HPDE6-E6E7 (cell line): ENCODE data around the gene CLINT1.

Experiments
- DNase-seq: peaks from one replicate; pipeline ENCODE4 v3.0.0; 2011; ENCODE audit warnings: missing footprints; ENCODE audit errors: extremely low spot score

The CLINT1 gene

DNA sequence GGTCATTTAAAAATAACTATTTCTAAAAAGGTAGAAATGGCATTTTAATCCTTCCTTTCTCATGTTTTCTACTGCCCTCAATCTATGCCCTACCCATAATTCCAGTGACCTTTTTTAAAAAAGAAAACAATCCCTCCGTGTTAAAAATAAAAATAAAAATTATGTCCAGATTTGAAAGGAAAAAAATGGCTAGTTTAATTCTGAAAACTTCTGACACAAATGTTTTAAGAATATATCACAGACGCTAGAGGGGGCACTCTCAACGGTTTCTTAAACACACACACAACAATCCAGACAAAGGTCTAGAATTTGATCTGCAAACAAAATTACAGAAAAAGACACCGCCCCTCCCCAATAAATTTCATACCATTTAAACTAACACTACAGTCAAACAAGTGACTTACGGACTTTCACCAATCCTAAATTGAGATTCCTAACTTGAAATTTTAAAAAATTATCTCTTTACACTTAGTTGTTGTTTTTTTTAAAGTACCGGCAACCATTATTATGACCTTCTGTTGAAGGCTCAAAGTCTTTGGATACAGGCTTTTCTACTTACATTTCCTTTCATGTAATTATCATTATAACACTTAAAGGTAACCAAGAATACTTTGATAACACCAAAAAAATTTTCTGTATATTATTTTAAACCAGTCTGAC, 38.2 kb downstream of the CLINT1 start:
- DNase-seq: peak; percentile 4

GRCh38 chr5:157819502-157820115, 39.3 kb downstream of the CLINT1 start:
- no peak for DNase-seq

DNA sequence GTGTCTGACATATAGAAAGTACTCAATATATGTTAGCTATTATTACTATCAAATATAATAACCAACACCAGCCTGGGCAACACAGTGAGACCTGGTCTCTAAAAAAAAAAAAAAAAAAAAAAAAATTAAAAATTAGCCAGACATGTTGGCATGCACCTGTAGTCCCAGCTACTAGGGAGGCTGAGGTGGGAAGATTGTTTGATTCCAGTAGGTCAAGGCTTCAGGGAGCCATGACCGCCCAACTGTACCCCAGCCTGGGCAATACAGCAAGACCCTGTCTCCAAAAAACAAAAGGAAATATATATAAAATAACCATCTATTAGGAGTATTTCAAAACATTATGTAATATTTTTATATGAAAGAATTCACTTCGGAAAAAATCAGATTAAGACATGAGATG, 40.6 kb downstream of the CLINT1 start:
- DNase-seq: no peak

- no peak for DNase-seq
These were observed 41.0 kb downstream of the CLINT1 start for GRCh38 chr5:157817928-157818327.

- DNase-seq: no peak
These were observed 41.6 kb downstream of the CLINT1 start for GRCh38 chr5:157817387-157817702.

DNA sequence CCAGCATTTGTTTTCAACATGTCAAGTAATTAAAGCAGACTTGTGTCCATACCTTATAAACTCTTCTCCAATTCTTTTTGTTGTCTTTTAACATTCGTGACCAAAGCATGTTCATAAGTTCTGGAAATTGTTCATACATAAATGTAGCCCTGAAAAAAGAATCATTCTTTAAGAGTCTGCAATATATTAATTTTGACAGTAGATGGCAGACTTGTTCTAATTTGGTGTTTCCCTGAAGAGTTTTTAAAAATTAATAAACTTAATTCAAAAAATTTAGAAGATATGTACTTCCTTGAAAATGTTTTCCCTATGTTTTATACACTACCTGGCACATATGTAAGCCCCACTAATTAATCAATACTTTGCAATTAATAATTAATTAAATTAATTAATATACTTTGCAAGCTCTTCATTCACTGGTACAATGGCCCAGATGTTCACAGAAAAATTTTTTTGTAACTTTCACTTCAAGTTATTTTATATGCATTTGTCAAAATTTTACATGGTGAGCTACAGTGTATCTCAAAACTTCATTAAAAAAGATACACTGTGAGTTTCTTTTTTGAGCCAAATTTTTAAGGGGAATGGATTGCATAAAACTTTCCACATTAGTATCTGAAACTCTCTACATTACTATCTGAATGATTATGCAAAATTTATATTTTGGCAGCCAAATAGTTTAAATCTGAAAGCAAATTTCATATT, 42.1 kb downstream of the CLINT1 start:
- no peak for DNase-seq

DNA sequence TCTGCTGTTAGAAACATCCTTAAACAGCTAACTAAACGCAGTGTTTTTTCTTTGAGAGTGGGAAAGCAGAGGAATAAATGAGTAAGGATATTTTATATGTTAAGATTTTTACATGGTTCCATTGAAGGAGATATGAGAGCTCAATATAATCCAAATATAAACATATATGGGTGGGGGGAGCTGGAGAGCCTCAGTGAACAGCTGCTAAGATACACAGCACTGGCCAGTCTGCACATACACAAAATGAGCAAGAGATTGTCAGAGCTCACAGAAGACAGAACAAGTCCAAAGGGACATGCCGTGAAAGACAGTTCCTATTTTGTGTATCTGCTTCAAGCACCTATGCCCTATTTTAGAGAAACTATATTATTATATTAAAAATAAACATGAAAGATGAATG, 46.9 kb downstream of the CLINT1 start:
- no peak for DNase-seq

- no peak for DNase-seq
These were observed 50.9 kb downstream of the CLINT1 start for GRCh38 chr5:157808043-157808442.

GRCh38 chr5:157802736-157803135, 56.2 kb downstream of the CLINT1 start:
- DNase-seq: no peak

- no peak for DNase-seq
These were observed 58.8 kb downstream of the CLINT1 start for GRCh38 chr5:157800137-157800536.

DNA sequence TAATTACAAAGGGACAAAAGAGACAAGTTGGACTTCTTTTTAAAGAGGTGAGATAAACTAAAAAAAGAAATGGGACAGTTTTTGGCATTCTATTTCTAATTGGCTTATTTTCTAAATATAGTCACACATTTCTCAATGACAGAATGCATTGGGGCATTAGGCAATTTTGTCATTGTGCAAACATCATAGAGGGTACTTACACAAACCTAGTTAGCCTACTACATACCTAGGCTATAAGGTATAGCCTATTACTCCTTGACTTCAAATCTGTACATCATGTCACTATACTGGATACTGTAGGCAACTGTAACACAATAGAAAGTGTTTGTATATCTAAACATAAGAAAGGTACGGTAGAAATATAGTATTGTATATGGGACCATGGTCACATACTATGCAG, 59.4 kb downstream of the CLINT1 start:
- no peak for DNase-seq

DNA sequence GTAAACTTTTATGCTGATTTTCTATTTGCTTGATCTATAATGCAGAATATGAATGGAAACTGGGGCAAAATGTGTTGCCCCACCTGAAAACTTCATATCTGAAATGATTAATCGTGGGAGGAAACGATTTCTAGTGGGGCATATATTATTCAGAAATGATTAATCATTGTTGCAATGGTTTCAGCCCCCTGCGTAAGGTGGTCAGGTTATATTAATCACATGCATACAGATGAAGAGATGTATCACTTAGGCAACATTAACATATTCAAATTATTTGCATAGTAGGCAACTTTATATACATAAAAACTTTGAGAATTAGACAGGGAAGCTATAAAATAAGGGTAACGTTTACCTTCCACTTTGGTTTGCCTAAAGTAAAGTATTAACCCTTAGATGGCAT, 65.6 kb downstream of the CLINT1 start:
- DNase-seq: no peak

DNA sequence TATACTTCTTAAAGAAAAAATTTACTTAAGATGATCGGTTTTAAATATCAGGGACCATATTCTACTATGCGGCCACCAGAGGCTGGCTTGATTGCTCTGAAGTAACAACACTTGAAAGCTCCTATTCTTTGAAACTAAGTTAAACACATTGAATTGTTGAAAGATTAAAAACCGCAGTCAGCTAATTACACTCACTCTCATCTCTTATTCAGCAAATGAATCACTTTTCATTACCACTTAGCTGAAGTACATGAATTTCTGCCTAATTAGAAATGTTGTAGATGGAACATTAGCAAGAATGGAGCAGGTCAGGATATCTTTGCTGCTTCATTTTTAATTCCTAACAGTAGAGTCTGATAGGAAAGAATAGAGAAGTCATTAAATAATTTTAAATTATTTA, 73.1 kb downstream of the CLINT1 start:
- no peak for DNase-seq

GRCh38 chr5:157779221-157779620, 79.7 kb downstream of the CLINT1 start:
- no peak for DNase-seq

GRCh38 chr5:157778121-157778805, 80.7 kb downstream of the CLINT1 start:
- no peak for DNase-seq

GRCh38 chr5:157772127-157772526, 86.8 kb downstream of the CLINT1 start:
- DNase-seq: no peak

GRCh38 chr5:157770665-157771064, 88.3 kb downstream of the CLINT1 start:
- no peak for DNase-seq

- DNase-seq: no peak
These were observed 91.3 kb downstream of the CLINT1 start for GRCh38 chr5:157767689-157768088.

- no peak for DNase-seq
These were observed 92.0 kb downstream of the CLINT1 start for GRCh38 chr5:157766902-157767301.

- no peak for DNase-seq
These were observed 92.5 kb downstream of the CLINT1 start for GRCh38 chr5:157766442-157766841.

- DNase-seq: no peak
These were observed 94.4 kb downstream of the CLINT1 start for GRCh38 chr5:157764531-157764930.

GRCh38 chr5:157761690-157762621, 97.0 kb downstream of the CLINT1 start:
- DNase-seq: peak; percentile 53
